ENCODE measurements around the gene JAGN1. TPM values are rescaled to one million over a fixed set of nuclear protein-coding genes. Genes with fewer than 3 reads are reported as not detected.

The JAGN1 gene
- total RNA-seq, 4 donors from 2014 or later: 24.7 to 40.8 (median 33.3) TPM

DNA sequence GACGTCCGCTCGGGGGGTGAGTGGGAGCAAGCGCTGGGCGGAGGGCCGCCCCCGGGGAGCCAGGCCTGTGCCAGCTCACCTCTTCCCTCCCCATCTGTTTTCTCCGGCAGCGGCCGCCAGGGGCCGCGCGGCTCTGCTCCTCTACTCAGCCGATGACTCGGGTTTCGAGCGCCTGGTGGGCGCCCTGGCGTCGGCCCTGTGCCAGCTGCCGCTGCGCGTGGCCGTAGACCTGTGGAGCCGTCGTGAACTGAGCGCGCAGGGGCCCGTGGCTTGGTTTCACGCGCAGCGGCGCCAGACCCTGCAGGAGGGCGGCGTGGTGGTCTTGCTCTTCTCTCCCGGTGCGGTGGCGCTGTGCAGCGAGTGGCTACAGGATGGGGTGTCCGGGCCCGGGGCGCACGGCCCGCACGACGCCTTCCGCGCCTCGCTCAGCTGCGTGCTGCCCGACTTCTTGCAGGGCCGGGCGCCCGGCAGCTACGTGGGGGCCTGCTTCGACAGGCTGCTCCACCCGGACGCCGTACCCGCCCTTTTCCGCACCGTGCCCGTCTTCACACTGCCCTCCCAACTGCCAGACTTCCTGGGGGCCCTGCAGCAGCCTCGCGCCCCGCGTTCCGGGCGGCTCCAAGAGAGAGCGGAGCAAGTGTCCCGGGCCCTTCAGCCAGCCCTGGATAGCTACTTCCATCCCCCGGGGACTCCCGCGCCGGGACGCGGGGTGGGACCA, 42.6 kb downstream of the JAGN1 start:
- intact Hi-C loops (cut with DNase I): loop anchor here (5.0 kb wide), 1 partner anchor 91 kb away; the partner anchor contains the start of gene RPUSD3
- peak; percentile 40 for DNase-seq
- H3K36me3 ChIP-seq: peaks cover 4 to 60% (median 8%) of the 10 kb centered on the region in 3 donors
- WGBS, 2 donors: no CpG with 5 or more reads among the region's 77 CpGs
- peak in 1 of 4 donors; percentile 12 for TF ChIP-seq POLR2A (IDR thresholded peaks at IDR 0.05)
- TF ChIP-seq, protein P1, sequence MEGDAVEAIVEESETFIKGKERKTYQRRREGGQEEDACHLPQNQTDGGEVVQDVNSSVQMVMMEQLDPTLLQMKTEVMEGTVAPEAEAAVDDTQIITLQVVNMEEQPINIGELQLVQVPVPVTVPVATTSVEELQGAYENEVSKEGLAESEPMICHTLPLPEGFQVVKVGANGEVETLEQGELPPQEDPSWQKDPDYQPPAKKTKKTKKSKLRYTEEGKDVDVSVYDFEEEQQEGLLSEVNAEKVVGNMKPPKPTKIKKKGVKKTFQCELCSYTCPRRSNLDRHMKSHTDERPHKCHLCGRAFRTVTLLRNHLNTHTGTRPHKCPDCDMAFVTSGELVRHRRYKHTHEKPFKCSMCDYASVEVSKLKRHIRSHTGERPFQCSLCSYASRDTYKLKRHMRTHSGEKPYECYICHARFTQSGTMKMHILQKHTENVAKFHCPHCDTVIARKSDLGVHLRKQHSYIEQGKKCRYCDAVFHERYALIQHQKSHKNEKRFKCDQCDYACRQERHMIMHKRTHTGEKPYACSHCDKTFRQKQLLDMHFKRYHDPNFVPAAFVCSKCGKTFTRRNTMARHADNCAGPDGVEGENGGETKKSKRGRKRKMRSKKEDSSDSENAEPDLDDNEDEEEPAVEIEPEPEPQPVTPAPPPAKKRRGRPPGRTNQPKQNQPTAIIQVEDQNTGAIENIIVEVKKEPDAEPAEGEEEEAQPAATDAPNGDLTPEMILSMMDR (IDR thresholded peaks at IDR 0.05): peak; percentile 64 to 91 (median 79)
- H3K4me3 ChIP-seq: peak overlapping the region; percentile 59 to 91 (median 81)
- H3K27me3 ChIP-seq: no peaks in the 10 kb centered on the region
- H3K27ac ChIP-seq: peak overlapping the region; percentile 95 to 99 (median 97)
- peaks cover 13 to 42% (median 29%) of the 10 kb centered on the region in 3 donors for H3K4me1 ChIP-seq
- H3K9me3 ChIP-seq: no peaks in the 10 kb centered on the region

DNA sequence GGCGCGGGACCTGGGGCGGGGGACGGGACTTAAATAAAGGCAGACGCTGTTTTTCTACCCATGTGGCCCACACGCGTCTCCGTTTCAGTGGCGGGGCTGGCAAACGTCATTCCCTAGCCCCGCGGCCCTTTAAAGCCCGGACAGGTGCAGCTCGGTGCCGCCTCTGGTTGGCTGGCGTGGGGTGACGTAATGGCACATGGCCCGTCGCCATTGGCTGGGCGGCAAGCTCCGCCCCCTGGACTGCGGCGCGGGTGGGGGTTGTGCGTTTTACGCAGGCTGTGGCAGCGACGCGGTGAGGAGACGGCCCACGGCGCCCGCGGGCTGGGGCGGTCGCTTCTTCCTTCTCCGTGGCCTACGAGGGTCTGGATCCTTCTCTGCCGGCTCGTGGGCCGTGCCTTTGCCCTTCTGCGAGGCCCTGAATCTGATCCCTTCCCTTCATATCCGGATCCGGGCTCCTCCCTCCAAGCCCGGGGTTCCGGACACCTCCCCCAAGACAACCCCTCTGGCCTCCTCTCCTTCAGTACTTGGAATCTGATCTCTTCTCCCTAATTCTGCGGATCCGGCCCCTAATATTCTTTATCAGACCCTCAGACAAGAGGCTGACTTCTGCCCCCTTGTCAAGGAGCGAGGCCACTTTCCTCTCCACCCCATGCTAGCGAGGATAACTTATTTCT, 43.3 kb downstream of the JAGN1 start, which contains the start of gene CRELD1:
Gene CRELD1, plus strand, starts transcription at position 274 of the 674 bp plus-strand sequence. CDS start 605 bp downstream, outside the sequence.
- Histone ChIP-seq H3K4me3 (peak within 1 kb of the TSS; percentile 59 to 91 (median 81)), H3K27me3 (no peaks in the 10 kb centered on the region), H3K36me3 (peaks cover 7 to 60% (median 8%) of the 10 kb centered on the region in 3 donors), H3K4me1 (peaks cover 13 to 42% (median 29%) of the 10 kb centered on the region in 3 donors), H3K27ac (peak within 1 kb of the TSS; percentile 95 to 99 (median 97)), H3K9me3 (no peaks in the 10 kb centered on the region)
- intact Hi-C loops (cut with DNase I): loop anchor here (5.0 kb wide), 1 partner anchor 91 kb away; the partner anchor contains the start of gene RPUSD3
- DNase-seq: peak; percentile 78
- WGBS, 2 donors: 0 to 1% methylated on average over 10 to 12 of the region's 50 CpGs
- TF ChIP-seq, protein P1 (IDR thresholded peaks at IDR 0.05): no peak
- TF ChIP-seq POLR2A (IDR thresholded peaks at IDR 0.05): peak in 3 of 4 donors; percentile 44 to 89 (median 81)

DNA sequence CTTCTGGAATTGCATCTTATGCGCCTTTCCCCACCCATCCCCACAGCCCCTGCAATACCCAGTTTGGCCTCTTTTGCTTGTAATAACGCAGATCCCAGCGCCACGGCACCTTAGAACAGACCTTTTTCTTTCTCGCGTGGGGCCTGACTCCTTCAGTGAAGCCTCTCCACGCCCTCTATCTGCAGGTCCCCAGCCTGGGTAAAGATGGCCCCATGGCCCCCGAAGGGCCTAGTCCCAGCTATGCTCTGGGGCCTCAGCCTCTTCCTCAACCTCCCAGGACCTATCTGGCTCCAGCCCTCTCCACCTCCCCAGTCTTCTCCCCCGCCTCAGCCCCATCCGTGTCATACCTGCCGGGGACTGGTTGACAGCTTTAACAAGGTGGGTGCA, 43.8 kb downstream of the JAGN1 start:
- H3K27ac ChIP-seq: peak overlapping the region; percentile 95 to 99 (median 97)
- no peaks in the 10 kb centered on the region for H3K9me3 ChIP-seq
- no peak for TF ChIP-seq POLR2A (IDR thresholded peaks at IDR 0.05)
- TF ChIP-seq, protein P1 (IDR thresholded peaks at IDR 0.05): peak in 4 of 6 experiments; percentile 12 to 38 (median 26)
- intact Hi-C loops (cut with DNase I): loop anchor here (5.0 kb wide), 1 partner anchor 92 kb away; the partner anchor contains the start of gene RPUSD3
- H3K36me3 ChIP-seq: peaks cover 7 to 55% (median 8%) of the 10 kb centered on the region in 3 donors
- peaks cover 13 to 42% (median 29%) of the 10 kb centered on the region in 3 donors for H3K4me1 ChIP-seq
- WGBS, 2 donors: 8 to 16% methylated on average over 9 to 11 of the region's 11 CpGs
- DNase-seq: no peak
- H3K4me3 ChIP-seq: peak overlapping the region; percentile 59 to 91 (median 81)
- H3K27me3 ChIP-seq: no peaks in the 10 kb centered on the region

DNA sequence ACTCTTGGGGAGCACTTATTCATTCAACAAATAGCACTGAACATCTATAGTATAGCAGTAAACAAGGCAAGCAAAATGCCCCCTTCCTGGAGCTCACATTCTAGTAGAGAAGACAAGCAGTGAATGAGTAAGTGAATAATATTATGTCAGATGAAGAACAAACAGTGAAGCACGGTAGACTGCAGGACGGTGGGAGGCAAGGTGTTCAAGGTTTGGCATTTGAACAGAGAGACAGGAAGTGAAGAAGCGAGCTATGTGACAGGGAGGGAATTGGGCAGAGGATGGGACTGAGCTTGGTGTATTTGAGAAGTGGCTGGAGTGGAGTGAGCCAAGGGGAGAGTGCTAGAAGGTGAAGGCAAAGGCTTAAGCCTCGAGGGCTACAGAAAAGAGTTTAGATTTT, 44.6 kb downstream of the JAGN1 start:
- 34 to 54% methylated on average over 4 of the region's 4 CpGs for WGBS, 2 donors
- intact Hi-C loops (cut with DNase I): loop anchor here (5.0 kb wide), 1 partner anchor 93 kb away; the partner anchor contains the start of gene RPUSD3
- H3K36me3 ChIP-seq: peaks cover 7 to 47% (median 8%) of the 10 kb centered on the region in 3 donors
- DNase-seq: no peak
- H3K27me3 ChIP-seq: no peaks in the 10 kb centered on the region
- peaks cover 13 to 42% (median 29%) of the 10 kb centered on the region in 3 donors for H3K4me1 ChIP-seq
- TF ChIP-seq, protein P1 (IDR thresholded peaks at IDR 0.05): no peak
- TF ChIP-seq POLR2A (IDR thresholded peaks at IDR 0.05): no peak
- H3K9me3 ChIP-seq: no peaks in the 10 kb centered on the region
- H3K27ac ChIP-seq: peak overlapping the region in 1 of 4 donors; percentile 99
- peak overlapping the region in 1 of 4 donors; percentile 91 for H3K4me3 ChIP-seq
